Transverse colon (tissue), 4 donors: ENCODE data around the gene SNAI3. TPM values are rescaled to one million over a fixed set of nuclear protein-coding genes. Genes with fewer than 3 reads are reported as not detected.

ENCODE experiments used
- DNase-seq: peaks from one replicate; pipeline ENCODE4 v3.0.0-alpha.2; 2019
- H3K27ac ChIP-seq, 4 donors: fragments of 200-600 bp; sonication (generic); 2 replicates each; pipeline ENCODE4 v1.5.1; 2016 to 2018; ENCODE audit warnings: inconsistent platforms in 4 of 4
- H3K27me3 ChIP-seq: fragments of 200-600 bp; sonication (generic); 2 replicates; pipeline ENCODE4 v1.5.1; 2017; ENCODE audit warnings: inconsistent platforms
- H3K36me3 ChIP-seq, 4 donors: fragments of 200-600 bp; sonication (generic); 2 replicates each; pipeline ENCODE4 v1.5.1; 2017 to 2019; ENCODE audit warnings: inconsistent platforms in 4 of 4
- H3K4me1 ChIP-seq, 4 donors: fragments of 200-600 bp; sonication (generic); 2 replicates each; pipeline ENCODE4 v1.5.1; 2017 to 2020; ENCODE audit warnings: inconsistent platforms in 4 of 4
- H3K4me3 ChIP-seq, 4 donors: fragments of 200-600 bp; sonication (generic); 1 replicate in 1 of 4; 2 replicates in 3 of 4; pipeline versions ENCODE4 v1.5.1 to v1.6.1; 2017 to 2019; ENCODE audit warnings: inconsistent platforms in 4 of 4
- H3K9me3 ChIP-seq, 2 donors: fragments of 200-600 bp; sonication (generic); 2 replicates each; pipeline ENCODE4 v1.5.1; 2017 to 2019; ENCODE audit warnings: inconsistent platforms in 2 of 2
- EP300 ChIP-seq: sonication (generic); formaldehyde crosslinking; IDR thresholded peaks from one replicate; pipeline ENCODE4 v1.6.1; 2017; ENCODE audit warnings: antibody characterized with exemption, low read depth
- POLR2A ChIP-seq: fragments of 450-650 bp; IDR thresholded peaks from one replicate; pipeline ENCODE4 v1.6.1; 2016; ENCODE audit warnings: antibody characterized with exemption, mild to moderate bottlenecking, moderate library complexity
- POLR2AphosphoS5 ChIP-seq, 3 donors: sonication (generic); formaldehyde crosslinking; IDR thresholded peaks; one replicate each; pipeline ENCODE4 v1.6.1; 2016; ENCODE audit warnings: antibody characterized with exemption in 3 of 3
- WGBS, 2 donors: methylation state at CpG; one replicate each; pipeline ENCODE4 v1.1.5; 2018; ENCODE audit warnings: low coverage in 1 of 2; 5-methylcytosine and 5-hydroxymethylcytosine counted together
- in situ Hi-C, 4 donors: fragments of 200-750 bp; cut with MboI; loops; one replicate each; pipeline versions ENCODE4 v1.15.0 to v1.15.1; 2017; ENCODE audit warnings: low sequenced_read_pairs in 3 of 4, low pct_ligation_motif_present in 1 of 4, low pct_unique_long_range_greater_than_20kb in 1 of 4
- intact Hi-C: fragments of 100-400 bp; cut with DNase I; formaldehyde crosslinking; loops from one replicate; pipeline ENCODE4 v1.15.1; 2023; ENCODE audit warnings: low total_unique reads
- total RNA-seq, 4 donors: library from RNA; depleted of rRNA; stranded (reverse); fragments of >200 nt; gene quantifications; one replicate each; pipeline ENCODE4 v1.1.0, GENCODE V29; 2016
- TF ChIP-seq, protein P1 (sequence below), 5 experiments: fragments of 200-600 bp in 3 of 5; fragments of 450-650 bp in 2 of 5; sonication (generic) in 3 of 5; IDR thresholded peaks; 1 replicate in 2 of 5; 2 replicates in 3 of 5; pipeline ENCODE4 v1.5.1; 2016 to 2017; ENCODE audit warnings: antibody characterized with exemption in 5 of 5, inconsistent platforms in 3 of 5, mild to moderate bottlenecking in 2 of 5, moderate library complexity in 1 of 5

The SNAI3 gene
- total RNA-seq, 4 donors from 2014 or later, result 0.27 to 2.9 (median 0.75) TPM; not detected in 1

DNA sequence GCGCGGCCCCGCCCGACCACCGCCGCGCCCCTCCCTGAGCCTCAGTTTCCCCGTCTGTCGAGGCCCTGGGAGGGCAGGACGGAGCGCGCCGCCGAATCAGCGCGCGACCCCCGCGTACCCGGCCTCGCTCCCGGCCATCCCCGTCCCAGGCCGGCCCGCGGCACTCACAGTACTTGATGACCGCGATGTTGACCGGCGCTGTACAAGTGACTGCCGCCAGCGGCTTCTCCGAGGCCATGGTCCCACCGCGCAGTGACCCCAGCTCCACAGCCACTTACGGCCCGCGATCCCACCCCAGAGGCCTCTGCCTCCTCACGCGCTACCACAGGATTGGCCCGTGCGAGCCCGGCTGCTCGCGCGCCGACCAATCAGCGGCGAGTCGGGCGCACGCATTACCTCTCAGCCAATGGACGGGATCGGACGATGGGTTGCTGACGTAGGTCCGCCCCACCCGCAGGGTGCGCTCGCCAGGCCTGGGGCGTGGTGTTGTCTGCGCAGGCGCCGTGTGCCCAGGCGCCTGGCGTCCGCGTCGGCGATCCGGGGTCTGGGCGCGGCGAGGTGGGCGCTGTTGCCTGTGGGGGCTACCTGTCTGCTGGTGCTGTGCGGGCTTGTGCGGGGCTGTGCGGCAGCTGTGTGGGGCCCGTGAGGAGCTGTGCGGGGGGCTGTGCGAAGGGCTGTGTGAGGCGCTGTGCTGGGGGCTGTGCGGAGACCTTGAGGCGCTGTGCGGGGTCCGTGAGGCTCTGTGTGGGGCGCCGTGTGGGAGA is 23.3 kb downstream of the SNAI3 start, which contains the start of gene MVD:
TSS of gene MVD (minus strand) at position 249 of the 764 bp plus-strand sequence. CDS start at position 238, 11 bp downstream.
- Histone ChIP-seq H3K4me3 (peak within 1 kb of the TSS; percentile 55 to 94 (median 80)), H3K27ac (peak within 1 kb of the TSS; percentile 84 to 94 (median 90)), H3K9me3 (no peaks in the 10 kb centered on the region), H3K4me1 (peaks cover 0 to 25% (median 14%) of the 10 kb centered on the region in 4 donors), H3K27me3 (no peaks in the 10 kb centered on the region), H3K36me3 (no peaks in the 10 kb centered on the region)
- DNase-seq, result peak; percentile 98
- in situ Hi-C loops (no loop called here), intact Hi-C loops (no loop called here)
- TF ChIP-seq POLR2AphosphoS5 (IDR thresholded peaks at IDR 0.05) (peak; percentile 92 to 97 (median 92)), POLR2A (peak; percentile 95), EP300 (no peak)
- TF ChIP-seq, protein P1, sequence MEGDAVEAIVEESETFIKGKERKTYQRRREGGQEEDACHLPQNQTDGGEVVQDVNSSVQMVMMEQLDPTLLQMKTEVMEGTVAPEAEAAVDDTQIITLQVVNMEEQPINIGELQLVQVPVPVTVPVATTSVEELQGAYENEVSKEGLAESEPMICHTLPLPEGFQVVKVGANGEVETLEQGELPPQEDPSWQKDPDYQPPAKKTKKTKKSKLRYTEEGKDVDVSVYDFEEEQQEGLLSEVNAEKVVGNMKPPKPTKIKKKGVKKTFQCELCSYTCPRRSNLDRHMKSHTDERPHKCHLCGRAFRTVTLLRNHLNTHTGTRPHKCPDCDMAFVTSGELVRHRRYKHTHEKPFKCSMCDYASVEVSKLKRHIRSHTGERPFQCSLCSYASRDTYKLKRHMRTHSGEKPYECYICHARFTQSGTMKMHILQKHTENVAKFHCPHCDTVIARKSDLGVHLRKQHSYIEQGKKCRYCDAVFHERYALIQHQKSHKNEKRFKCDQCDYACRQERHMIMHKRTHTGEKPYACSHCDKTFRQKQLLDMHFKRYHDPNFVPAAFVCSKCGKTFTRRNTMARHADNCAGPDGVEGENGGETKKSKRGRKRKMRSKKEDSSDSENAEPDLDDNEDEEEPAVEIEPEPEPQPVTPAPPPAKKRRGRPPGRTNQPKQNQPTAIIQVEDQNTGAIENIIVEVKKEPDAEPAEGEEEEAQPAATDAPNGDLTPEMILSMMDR (IDR thresholded peaks at IDR 0.05), result no peak
- 2% methylated on average over 48 of the region's 88 CpGs; no CpG with 5 or more reads in 1 of the 2 donors for WGBS, 2 donors

DNA sequence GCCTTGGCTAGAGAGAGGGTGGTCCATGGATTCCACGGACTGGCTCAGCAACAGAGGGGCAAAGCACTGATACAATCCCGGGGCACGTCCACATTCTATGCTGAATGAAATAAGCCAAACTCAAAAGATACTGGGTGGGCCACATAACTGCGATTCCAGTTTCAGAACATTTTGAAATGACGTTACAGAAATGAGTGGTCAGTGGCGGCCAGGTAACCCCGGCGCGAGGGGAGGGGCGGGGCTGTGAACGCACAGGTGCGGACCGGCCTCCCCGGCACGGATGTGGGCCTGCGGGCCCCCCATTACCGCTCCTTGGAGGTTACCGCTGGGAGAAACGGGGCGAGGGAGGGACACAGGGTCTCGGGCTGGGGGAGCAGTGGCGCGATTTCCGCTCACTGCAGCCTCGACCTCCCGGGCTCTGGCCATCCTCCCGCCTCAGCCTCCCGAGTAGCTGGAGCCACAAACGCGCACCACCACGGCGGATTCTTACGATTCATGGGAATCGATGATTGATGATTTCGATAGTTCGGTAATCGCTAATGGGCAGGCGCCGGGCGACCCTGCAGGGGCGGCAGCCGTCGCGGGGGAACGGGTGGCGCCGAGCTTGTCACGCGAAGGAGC is 24.0 kb downstream of the SNAI3 start:
- 1 to 19% methylated on average over 3 to 46 of the region's 49 CpGs for WGBS, 2 donors
- H3K27ac ChIP-seq, result peak overlapping the region; percentile 84 to 94 (median 90)
- intact Hi-C loops (no loop called here), in situ Hi-C loops (no loop called here)
- peaks cover 0 to 25% (median 14%) of the 10 kb centered on the region in 4 donors for H3K4me1 ChIP-seq
- peak; percentile 46 for DNase-seq
- peak overlapping the region; percentile 55 to 94 (median 80) for H3K4me3 ChIP-seq
- no peaks in the 10 kb centered on the region for H3K9me3 ChIP-seq
- no peaks in the 10 kb centered on the region for H3K27me3 ChIP-seq
- no peaks in the 10 kb centered on the region for H3K36me3 ChIP-seq
- TF ChIP-seq POLR2AphosphoS5 (IDR thresholded peaks at IDR 0.05) (no peak), EP300 (no peak), POLR2A (no peak)
- TF ChIP-seq, protein P1 (IDR thresholded peaks at IDR 0.05), result no peak

DNA sequence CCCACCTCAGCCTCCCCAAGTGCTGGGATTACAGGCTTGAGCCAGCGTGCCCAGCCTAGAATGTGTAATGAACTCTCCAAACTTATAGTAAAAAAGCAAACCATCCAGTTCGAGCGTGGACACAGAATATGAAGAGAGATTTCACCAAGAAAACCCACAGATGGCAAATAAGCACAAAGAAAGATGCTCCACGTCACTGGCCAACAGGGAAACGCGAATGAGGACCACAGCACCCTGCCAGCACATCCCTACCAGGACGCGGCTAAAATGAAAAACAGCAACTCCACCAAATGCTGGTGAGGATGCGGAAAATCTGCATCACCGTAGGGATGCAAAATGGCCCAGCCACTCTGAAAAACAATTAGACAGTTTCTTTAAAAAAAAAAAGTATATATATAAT is 24.8 kb downstream of the SNAI3 start:
- Histone ChIP-seq H3K4me1 (peaks cover 0 to 25% (median 14%) of the 10 kb centered on the region in 4 donors), H3K4me3 (no peak overlapping the region), H3K27me3 (no peaks in the 10 kb centered on the region), H3K36me3 (no peaks in the 10 kb centered on the region), H3K27ac (no peak overlapping the region), H3K9me3 (no peaks in the 10 kb centered on the region)
- in situ Hi-C loops (no loop called here), intact Hi-C loops (no loop called here)
- 78 to 81% methylated on average over 2 to 10 of the region's 10 CpGs for WGBS, 2 donors
- DNase-seq, result no peak
- TF ChIP-seq EP300 (no peak), POLR2A (no peak), POLR2AphosphoS5 (IDR thresholded peaks at IDR 0.05) (no peak)
- TF ChIP-seq, protein P1 (IDR thresholded peaks at IDR 0.05), result no peak

DNA sequence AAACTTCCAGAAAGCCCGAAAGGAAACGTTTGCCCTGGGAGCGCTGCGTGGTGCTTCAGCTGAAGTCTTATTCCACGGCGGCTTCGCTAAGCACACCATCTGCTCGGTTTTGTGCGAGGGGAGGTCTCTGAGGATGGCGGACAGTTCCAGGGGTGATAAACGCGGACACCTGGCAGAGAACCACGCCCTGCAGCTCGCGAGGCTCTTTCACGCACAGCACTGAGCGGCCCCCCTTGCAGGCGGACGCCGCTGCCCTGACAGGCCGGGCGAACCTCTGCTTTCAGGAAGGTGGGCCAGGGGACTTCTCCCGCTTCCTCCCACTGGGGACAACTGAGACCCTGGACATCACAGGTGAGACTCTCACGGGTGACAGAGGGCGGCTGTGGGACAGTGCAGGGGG is 27.1 kb downstream of the SNAI3 start:
- no peak overlapping the region for H3K27ac ChIP-seq
- no peaks in the 10 kb centered on the region for H3K9me3 ChIP-seq
- H3K36me3 ChIP-seq, result peaks cover 0 to 7% (median 0%) of the 10 kb centered on the region in 4 donors
- peaks cover 0 to 24% (median 13%) of the 10 kb centered on the region in 4 donors for H3K4me1 ChIP-seq
- H3K4me3 ChIP-seq, result no peak overlapping the region
- 94% methylated on average over 25 of the region's 25 CpGs; no CpG with 5 or more reads in 1 of the 2 donors for WGBS, 2 donors
- H3K27me3 ChIP-seq, result no peaks in the 10 kb centered on the region
- DNase-seq, result no peak
- TF ChIP-seq POLR2A, result no peak
- TF ChIP-seq EP300, result no peak
- TF ChIP-seq, protein P1 (IDR thresholded peaks at IDR 0.05), result no peak
- TF ChIP-seq POLR2AphosphoS5 (IDR thresholded peaks at IDR 0.05), result no peak
- intact Hi-C loops, result no loop called here
- in situ Hi-C loops, result no loop called here
